GM18507 (cell line): Measurements from ENCODE around the gene CEP89.
"Not testable (repeated sequence)": the region's sequence is repeated elsewhere in the genome, so short reads cannot be mapped to it uniquely, and the experiment has no call there.

Experiments
- DNase-seq: peaks from one replicate; pipeline ENCODE4 v3.0.0; 2011; ENCODE audit warnings: low read depth; ENCODE audit not compliant: insufficient read length; ENCODE audit errors: extremely low spot score
- FAIRE-seq: peaks from 2 replicates; lab custom pipeline; 2011; peaks lifted over from hg19 to GRCh38; lab: Jason Lieb, UNC

Gene CEP89

DNA sequence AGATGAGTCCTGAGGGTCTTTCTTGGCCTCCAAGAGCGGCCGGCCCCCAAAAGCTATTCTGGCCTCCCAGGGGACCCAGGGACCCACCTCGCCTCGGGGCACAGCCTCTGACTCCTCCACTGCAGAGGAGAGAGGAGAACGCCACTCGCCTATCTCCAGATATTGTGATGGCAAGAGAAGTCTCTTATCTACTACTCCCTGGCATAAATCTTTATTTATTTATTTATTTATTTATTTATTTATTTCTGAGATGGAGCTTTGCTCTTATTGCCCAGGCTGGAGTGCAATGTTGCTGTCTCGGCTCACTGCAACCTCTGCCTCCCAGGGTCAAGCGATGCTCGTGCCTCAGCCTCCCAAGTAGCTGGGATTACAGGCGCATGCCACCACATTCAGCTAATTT, 113.2 kb downstream of the CEP89 start:
- DNase-seq = no peak
- no peak for FAIRE-seq

DNA sequence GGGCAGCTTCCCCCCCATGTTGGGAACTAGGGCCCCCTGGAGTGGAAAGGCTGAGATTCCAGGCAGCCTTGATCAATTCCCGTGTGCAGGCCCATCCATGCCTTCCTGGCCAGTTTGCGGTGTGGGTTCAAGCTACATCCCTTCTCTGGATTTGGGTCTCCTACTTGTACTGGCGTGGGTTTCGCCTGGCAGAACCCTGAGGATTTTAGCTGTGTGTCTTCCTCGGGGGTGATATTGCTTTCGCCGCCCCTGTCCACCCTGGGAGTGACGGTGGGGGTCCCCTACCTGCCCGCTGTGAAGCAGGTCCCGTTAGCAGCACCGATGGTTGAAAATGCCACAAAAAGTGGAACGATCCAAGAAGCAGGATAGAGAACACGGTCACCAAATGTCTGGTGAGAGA, 113.6 kb downstream of the CEP89 start:
- FAIRE-seq (no peak), DNase-seq (no peak)

DNA sequence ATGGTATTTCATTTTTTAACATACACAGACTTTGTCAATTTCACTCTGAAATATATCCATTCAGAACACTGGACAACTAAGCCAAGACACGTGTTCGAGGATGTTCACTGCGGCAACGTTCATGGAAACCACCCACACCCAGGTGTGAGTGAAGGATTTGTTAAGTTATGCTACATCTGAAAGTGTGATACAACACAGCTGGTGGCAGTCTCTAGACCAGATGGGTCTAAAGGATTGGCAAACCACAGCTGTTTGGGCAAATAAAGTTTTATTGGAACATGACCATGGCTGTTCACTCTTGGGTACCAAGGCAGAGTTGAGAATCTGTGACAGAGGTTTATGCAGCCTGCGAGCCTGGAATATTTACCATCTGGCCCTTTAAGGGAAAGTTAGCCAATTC, 114.2 kb downstream of the CEP89 start:
- FAIRE-seq (no peak), DNase-seq (no peak)

DNA sequence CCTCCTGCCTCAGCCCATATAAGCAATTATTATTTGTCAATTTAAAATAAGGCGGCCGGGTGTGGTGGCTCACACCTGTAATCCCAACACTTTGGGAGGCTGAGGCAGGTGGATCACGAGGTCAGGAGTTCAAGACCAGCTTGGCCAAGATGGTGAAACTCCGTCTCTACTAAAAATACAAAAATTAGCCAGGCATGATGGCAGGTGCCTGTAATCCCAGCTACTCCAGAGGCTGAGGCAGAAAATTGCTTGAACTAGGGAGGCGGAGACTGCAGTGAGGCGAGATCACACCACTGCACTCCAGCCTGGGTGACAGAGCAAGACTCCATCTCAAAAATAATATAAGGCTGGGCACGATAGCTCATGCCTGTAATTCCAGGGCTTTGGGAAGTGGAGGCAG, 114.9 kb downstream of the CEP89 start:
- DNase-seq, FAIRE-seq: not testable (repeated sequence)

DNA sequence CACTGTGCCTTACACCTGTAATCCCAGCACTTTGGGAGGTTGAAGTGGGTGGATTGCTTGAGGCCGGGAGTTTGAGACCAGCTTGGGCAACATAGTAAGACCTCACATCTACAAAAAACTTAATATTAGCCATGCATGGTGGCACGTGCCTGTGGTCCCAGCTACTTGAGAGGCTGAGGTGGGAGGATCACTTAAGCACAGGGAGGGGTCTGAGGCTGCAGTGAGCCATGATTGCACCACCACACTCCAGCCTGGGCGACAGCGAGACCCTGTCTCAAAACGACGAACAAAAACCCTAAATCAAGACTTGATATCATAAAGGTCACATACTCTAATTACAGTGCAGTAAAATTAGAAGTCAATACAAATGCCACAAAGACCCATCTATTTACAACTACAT, 119.5 kb downstream of the CEP89 start:
- FAIRE-seq (no peak), DNase-seq (no peak)

DNA sequence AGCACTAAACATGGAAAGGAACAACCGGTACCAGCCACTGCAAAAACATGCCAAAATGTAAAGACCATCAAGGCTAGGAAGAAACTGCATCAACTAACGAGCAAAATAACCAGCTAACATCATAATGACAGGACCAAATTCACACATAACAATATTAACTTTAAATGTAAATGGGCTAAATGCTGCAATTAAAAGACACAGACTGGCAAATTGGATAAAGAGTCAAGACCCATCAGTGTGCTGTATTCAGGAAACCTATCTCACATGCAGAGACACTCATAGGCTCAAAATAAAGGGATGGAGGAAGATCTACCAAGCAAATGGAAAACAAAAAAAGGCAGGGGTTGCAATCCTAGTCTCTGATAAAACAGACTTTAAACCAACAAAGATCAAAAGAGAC, 123.7 kb downstream of the CEP89 start:
- DNase-seq, FAIRE-seq: not testable (repeated sequence)

DNA sequence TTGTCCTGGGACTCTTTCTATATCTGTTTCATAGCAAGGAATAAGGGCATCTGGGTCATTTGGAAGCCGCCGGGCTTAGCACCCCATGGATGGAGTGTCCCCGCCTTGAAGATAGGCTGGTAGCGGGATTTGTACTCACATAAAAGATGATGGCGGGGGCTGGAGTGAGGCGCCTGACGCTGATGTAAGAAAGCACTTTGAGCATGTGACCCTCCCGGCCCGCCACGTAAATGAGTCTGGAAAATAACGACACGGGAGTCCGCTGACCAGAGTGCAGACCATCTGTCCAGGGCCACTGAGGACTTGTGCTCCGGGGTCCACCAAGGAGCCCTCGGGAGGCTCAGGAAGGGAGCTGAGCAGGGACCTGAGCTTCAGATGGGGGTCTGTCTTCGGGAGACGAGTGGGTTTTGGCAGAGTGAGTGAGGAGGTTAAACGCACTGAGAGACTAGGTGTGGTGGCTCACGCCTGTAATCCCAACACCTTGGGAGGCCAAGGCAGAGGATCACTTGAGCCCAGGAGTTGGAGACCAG, 128.0 kb downstream of the CEP89 start:
- no peak for FAIRE-seq
- DNase-seq = no peak

DNA sequence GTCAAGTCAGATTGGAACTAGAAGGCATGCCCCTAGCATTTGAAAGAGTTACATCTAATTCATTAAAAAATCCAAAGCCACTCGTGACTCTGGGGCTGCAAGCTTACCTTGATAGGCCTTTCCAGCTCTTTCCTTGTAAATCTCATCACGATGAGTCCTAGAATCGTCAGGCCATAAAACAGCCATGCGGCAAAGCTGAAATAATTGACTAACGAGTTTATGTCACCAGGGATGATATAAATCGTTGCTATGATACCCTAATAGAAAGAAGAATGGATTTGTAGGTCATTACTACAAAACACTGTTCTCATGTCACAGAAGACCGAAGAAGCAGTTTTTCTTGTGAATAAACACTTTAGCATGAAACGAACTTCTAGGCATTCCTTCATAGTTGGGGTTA, 129.7 kb downstream of the CEP89 start:
- no peak for DNase-seq
- FAIRE-seq = no peak

DNA sequence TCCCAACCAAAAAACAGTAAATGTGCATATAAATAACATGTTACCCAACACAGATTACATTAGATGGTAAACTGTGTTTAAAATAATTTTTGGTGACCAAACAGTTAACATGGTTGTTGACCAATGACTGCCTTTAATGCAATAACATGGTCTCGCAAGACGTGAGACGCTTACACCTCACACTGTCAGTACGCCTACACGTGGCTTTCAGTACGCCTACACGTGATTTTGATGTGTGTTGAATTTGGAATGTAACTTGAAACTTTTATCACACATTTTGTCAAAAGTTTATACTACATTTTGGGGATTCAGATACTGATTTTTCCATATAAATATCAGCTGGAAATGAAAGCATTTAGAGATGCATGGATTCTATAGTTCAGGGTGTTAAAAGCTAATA, 134.2 kb downstream of the CEP89 start:
- no peak for FAIRE-seq
- no peak for DNase-seq

DNA sequence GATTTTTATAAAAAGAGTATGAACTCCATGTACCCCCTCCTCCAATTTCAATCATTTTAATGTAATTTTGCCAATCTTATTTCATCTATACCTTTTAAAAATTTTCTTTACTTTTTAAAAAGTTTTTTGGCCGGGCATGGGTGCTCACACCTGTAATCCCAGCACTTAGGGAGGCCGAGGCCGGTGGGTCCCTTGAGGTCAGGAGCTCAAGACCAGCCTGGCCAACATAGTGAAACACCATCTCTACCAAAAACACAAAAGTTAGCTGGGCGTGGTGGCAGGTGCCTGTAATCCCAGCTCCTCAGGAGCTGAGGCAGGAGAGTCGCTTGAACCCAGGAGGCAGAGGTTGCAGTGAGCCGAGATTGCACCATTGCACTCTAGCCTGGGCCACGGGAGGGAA, 138.4 kb downstream of the CEP89 start:
- FAIRE-seq = not testable (repeated sequence)

DNA sequence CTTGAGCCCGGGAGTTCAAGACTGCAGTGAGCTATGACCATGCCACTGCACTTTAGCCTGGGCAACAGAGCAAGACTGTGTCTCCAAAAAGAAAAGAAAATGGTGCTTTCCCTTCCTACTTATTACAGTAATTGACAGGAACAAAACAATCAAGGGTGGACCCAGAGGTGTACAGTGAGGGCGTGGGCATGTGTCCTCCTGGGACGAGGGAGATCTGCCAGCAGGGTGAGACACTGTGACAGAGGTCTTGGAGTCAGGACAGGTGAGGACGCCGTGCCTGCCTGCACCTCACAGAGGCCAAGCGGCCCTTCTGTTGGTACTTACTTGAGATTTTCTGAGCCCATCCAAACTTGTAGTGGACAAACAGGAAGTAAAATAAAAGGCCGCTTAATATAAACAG, 138.9 kb downstream of the CEP89 start:
- not testable (repeated sequence) for FAIRE-seq

More for the DNA sequence above, 138.4 kb downstream of the CEP89 start:
- not testable (repeated sequence) for DNase-seq

DNA sequence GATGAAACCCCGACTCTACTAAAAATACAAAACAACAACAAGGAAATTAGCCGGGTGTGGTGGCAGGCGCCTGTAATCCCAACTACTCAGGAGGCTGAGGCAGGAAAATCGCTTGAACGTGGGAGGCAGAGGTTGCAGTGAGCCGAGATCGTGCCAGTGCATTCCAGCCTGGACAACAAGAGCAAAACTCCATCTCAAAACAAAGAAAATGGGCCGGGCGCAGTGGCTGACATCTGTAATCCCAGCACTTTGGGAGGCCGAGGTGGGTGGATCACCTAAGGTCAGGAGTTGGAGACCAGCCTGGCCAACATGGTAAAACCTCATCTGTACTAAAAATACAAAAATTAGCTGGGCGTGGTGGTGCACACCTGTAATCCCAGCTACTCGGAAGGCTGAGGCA, 139.7 kb downstream of the CEP89 start:
- not testable (repeated sequence) for DNase-seq, FAIRE-seq

More for the DNA sequence above, 138.9 kb downstream of the CEP89 start:
- not testable (repeated sequence) for DNase-seq

DNA sequence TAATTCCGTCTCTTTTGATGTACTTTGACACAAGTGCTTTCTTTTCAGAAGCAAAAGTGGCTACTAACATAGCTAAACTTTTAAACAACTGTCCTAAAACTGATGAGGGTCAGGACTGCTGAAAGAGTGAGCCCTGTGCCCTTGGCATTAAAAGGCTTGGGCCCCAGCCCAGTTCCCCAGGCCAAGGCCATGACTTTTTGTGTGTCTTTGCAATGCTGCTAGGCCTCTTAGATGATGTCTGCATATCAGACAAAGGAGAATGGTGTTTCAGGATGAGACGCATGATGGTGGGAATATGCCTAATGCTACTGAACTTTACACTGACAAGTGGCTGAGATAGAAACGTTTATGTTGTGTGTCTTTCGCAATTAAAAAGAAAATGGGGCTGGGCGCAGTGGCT, 140.1 kb downstream of the CEP89 start:
- no peak for DNase-seq
- no peak for FAIRE-seq

DNA sequence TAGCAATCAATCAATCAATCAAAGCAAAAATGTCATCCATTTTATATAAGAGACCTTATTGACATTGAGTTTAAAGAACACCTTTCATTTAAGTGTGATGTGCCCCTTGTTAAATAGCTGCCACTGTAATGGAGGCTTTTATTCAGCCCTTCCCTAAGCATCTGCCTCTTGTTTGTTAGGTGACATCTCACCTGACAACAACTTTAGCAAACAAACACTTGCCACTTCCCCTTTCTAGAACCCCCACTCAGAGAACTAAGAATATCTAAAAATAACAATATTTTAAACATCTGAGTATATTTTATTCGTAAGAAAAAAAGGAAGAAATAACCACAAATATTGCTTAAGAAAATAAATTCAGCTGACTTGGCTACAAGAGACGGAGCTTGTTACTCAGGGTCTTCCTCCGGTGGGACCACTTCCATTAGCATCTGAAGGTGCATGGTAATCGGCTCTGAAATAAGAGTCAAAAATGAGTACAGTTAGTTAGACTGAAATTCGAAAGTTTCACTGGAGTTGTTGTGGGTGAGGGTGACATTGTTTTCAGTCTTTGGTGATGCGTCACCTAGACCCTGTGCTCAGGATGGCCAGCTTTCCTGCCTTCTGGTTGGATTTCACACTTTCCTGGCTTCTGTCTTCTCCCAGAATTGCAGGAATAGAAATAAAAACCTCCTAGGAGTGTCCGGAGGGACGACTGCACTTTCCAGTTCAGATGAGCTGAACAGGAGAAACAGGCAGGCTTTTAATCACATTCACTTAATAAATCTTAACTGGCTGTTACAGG, 141.3 kb downstream of the CEP89 start:
- DNase-seq (no peak), FAIRE-seq (no peak)

DNA sequence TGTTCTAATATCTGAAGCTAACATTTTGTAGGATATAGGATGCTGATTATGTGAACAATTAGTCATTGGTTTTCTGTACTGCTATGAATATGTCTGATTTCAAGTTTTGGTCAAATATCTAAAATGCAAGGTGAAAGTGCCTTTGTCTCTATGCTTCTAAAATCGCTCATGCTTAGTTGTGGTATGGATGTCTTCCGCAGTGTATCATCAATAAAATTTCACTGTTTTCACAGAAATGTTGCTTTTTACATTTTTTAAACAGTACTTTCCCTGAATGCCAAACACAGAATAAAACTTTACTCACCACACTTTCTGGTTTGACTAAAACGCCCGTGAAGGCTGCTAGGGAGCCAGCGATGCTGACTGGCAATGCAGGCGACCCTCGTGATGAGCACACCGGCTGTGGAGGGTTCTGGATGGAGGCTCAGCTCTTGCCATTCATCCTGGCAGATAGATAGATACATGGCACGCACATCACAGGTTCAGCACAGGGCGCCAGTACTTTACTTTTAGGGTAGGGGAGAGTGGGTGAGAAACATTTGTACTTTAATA, 142.3 kb downstream of the CEP89 start:
- no peak for FAIRE-seq
- no peak for DNase-seq

DNA sequence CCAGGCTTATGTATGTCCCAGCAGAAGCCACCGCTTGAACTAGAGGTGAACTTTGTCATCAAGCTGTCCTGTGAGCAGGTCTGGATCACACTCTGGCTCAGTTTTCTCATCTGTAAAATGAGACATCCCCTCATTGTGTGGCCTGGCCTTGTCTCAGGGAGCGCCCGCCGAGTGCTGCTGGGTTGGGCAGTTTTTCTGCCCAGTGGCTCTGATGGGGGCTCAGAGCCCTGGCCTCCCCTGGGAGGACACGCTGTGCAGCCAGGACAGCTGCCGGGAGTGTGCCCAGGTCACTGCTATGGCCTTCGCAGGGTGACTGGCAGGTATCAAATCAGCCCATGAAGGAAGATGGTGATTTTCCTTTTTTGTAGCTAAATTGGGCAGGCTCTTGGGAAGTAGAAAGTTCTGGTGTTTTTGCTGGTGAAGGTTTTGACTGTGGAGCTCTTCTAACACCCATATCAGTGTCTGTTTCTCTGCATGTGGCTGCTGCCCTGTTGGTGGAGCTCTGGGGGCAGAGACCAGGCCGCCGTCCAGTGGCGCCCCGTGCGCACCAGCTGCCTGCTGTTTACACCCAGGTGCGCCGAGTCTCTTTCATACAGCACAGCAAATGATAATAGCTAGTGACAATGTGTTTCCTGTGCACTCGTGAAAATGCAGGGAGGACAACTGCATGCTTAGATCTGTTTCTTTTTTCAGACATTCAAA, 143.0 kb downstream of the CEP89 start:
- FAIRE-seq (no peak), DNase-seq (no peak)

DNA sequence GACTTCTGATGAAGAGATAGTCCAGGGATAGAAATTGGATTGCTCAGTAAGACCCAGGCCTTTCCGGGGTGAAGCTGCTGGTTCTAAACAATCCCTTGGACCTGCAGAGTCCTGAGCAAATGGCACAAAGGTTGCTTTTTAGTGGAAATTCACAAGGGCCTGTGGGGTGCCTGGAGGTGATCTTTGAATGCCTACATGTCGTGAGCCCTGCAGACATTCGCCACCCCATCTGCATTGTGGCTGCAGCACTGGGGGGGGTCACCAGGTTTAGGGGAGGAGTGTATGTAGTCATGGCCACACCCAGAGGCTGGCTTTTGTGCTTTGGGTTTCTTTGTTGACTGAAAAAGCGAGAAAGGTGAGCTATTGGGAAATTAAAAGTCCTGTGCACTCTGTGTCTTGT, 143.6 kb downstream of the CEP89 start:
- no peak for DNase-seq
- no peak for FAIRE-seq
